ENCODE measurements around the gene PGLYRP3.
A peak's percentile ranks its signal among the peaks of the same experiment; 100 is the strongest.

Gene PGLYRP3

GRCh38 chr1:153312570-153313186 lies at the start of gene PGLYRP3:
PGLYRP3 (minus strand) TSS chr1:153312952; CDS start chr1:153310665, 2,287 bp downstream.
- DNase-seq: no peak

- DNase-seq: no peak
These were observed 49.5 kb upstream of the PGLYRP3 start for GRCh38 chr1:153362187-153362775.

GRCh38 chr1:153361480-153362109 lies 48.8 kb upstream of the PGLYRP3 start:
- no peak for DNase-seq

GRCh38 chr1:153360592-153361479 lies 48.1 kb upstream of the PGLYRP3 start:
- no peak for DNase-seq

- no peak for DNase-seq
These were observed 47.4 kb upstream of the PGLYRP3 start for GRCh38 chr1:153360190-153360589.

GRCh38 chr1:153359241-153359640 lies 46.5 kb upstream of the PGLYRP3 start:
- no peak for DNase-seq

- DNase-seq: no peak
These were observed 45.9 kb upstream of the PGLYRP3 start for GRCh38 chr1:153358691-153358975.

- DNase-seq: no peak
These were observed 45.3 kb upstream of the PGLYRP3 start, which contains the start of gene S100A9 for GRCh38 chr1:153357853-153358690. S100A9 (plus strand) TSS chr1:153357854; CDS start chr1:153358284, 430 bp downstream.

GRCh38 chr1:153357076-153357852 lies 44.5 kb upstream of the PGLYRP3 start:
- no peak for DNase-seq

- DNase-seq: no peak
These were observed 43.8 kb upstream of the PGLYRP3 start for GRCh38 chr1:153356392-153357075.

GRCh38 chr1:153355445-153356071 lies 42.8 kb upstream of the PGLYRP3 start:
- peak; percentile 78 to 90 for DNase-seq

GRCh38 chr1:153354515-153355193 lies 41.9 kb upstream of the PGLYRP3 start:
- peak in 1 of 2 experiments; percentile 8 for DNase-seq

- DNase-seq: peak; percentile 40 to 51
These were observed 40.6 kb upstream of the PGLYRP3 start for GRCh38 chr1:153353226-153353947.

- DNase-seq: peak; percentile 68 to 78
These were observed 39.8 kb upstream of the PGLYRP3 start for GRCh38 chr1:153352523-153352922.

GRCh38 chr1:153350321-153350957 lies 37.7 kb upstream of the PGLYRP3 start:
- no peak for DNase-seq

GRCh38 chr1:153349363-153350320 lies 36.9 kb upstream of the PGLYRP3 start:
- DNase-seq: peak in 1 of 2 experiments; percentile 58
